HepG2 (cell line): ENCODE data around the gene ZBP1. TPM values are rescaled to one million over a fixed set of nuclear protein-coding genes. Genes with fewer than 3 reads are reported as not detected.

Experiments used
- ARID3A ChIP-seq: IDR thresholded peaks from 2 replicates; pipeline ENCODE4 v1.6.1; 2012; ENCODE audit warnings: low read depth, low read length, improper control_type of control experiment
- CHCHD3 ChIP-seq: sonication (generic); formaldehyde crosslinking; IDR thresholded peaks from 2 replicates; pipeline ENCODE4 v1.8.0; 2022; ENCODE audit warnings: mild to moderate bottlenecking, missing genetic modification reagents, moderate library complexity
- CHD4 ChIP-seq: fragments of 200-600 bp; sonication (generic); IDR thresholded peaks from 2 replicates; pipeline ENCODE4 v1.7.0; 2017; ENCODE audit warnings: mild to moderate bottlenecking, low read length, borderline replicate concordance
- FOSL1 ChIP-seq: sonication (generic); formaldehyde crosslinking; IDR thresholded peaks from 2 replicates; pipeline ENCODE4 v1.9.0; 2021; ENCODE audit warnings: missing genetic modification reagents, borderline replicate concordance
- HNRNPUL1 ChIP-seq: fragments of 200-400 bp; formaldehyde crosslinking; IDR thresholded peaks from 2 replicates; pipeline ENCODE4 v1.6.1; 2017; ENCODE audit warnings: low read depth, mild to moderate bottlenecking, low read length, moderate library complexity
- HOXA5 ChIP-seq: sonication (generic); formaldehyde crosslinking; IDR thresholded peaks from 2 replicates; pipeline ENCODE4 v1.4.0; 2020; ENCODE audit warnings: missing genetic modification reagents
- JARID2 ChIP-seq: sonication (generic); formaldehyde crosslinking; IDR thresholded peaks from 2 replicates; pipeline ENCODE4 v1.8.1; 2023; ENCODE audit warnings: missing genetic modification reagents, inconsistent platforms; ENCODE audit not compliant: insufficient replicate concordance
- KDM1A ChIP-seq: IDR thresholded peaks from 2 replicates; pipeline ENCODE4 v1.6.1; 2016; ENCODE audit warnings: missing compliant biosample characterization
- KMT2B ChIP-seq: IDR thresholded peaks from 2 replicates; pipeline ENCODE4 v1.6.1; 2016; ENCODE audit warnings: missing genetic modification reagents, missing compliant biosample characterization
- MATR3 ChIP-seq: sonication (generic); formaldehyde crosslinking; IDR thresholded peaks from 2 replicates; pipeline ENCODE4 v1.4.0; 2020; ENCODE audit warnings: missing genetic modification reagents
- MXD3 ChIP-seq: IDR thresholded peaks from 2 replicates; pipeline ENCODE4 v1.6.1; 2016; ENCODE audit warnings: mild to moderate bottlenecking, missing biosample characterization, missing genetic modification reagents
- PAWR ChIP-seq: sonication (generic); formaldehyde crosslinking; IDR thresholded peaks from 2 replicates; pipeline ENCODE4 v1.4.0; 2020; ENCODE audit warnings: missing genetic modification reagents, mild to moderate bottlenecking, borderline replicate concordance
- PHF21A ChIP-seq: sonication (generic); formaldehyde crosslinking; IDR thresholded peaks from 2 replicates; pipeline ENCODE4 v1.5.0; 2020; ENCODE audit warnings: mild to moderate bottlenecking, missing genetic modification reagents
- PHF5A ChIP-seq: IDR thresholded peaks from one replicate; pipeline ENCODE4 v1.6.1; 2018; ENCODE audit warnings: low read depth, missing genetic modification reagents; ENCODE audit not compliant: unreplicated experiment
- PHF8 ChIP-seq: sonication (generic); formaldehyde crosslinking; IDR thresholded peaks from 2 replicates; pipeline ENCODE4 v1.5.0; 2020; ENCODE audit warnings: missing genetic modification reagents
- SIX4 ChIP-seq: sonication (generic); formaldehyde crosslinking; IDR thresholded peaks from 2 replicates; pipeline ENCODE4 v1.4.0; 2020; ENCODE audit warnings: missing genetic modification reagents
- ZNF232 ChIP-seq: sonication (generic); formaldehyde crosslinking; IDR thresholded peaks from 2 replicates; pipeline ENCODE4 v1.4.0; 2020; ENCODE audit warnings: missing genetic modification reagents, borderline replicate concordance
- ZNF24 ChIP-seq: fragments of 450-650 bp; IDR thresholded peaks from 2 replicates; pipeline ENCODE4 v1.6.1; 2017; ENCODE audit warnings: antibody characterized with exemption, mild to moderate bottlenecking
- ZNF33B ChIP-seq: sonication (generic); formaldehyde crosslinking; IDR thresholded peaks from 2 replicates; pipeline ENCODE4 v1.5.1; 2020; ENCODE audit warnings: mild to moderate bottlenecking, missing genetic modification reagents
- ZNF761 ChIP-seq: sonication (generic); formaldehyde crosslinking; conservative IDR thresholded peaks from 2 replicates; pipeline ENCODE4 v1.4.0; 2020; ENCODE audit warnings: mild to moderate bottlenecking, missing genetic modification reagents
- ZNF776 ChIP-seq: sonication (generic); formaldehyde crosslinking; IDR thresholded peaks from 2 replicates; pipeline ENCODE4 v1.4.0; 2020; ENCODE audit warnings: mild to moderate bottlenecking, missing genetic modification reagents
- polyA plus RNA-seq, 8 experiments: library from polyadenylated mRNA; depleted of rRNA in 3 of 8; stranded (reverse) in 7 of 8; unstranded in 1 of 8; fragments of >200 nt; fragmentation: Illumina TruSeq in 4 of 8; extraction: Trizol in 4 of 8; gene quantifications; 2 replicates each; pipeline versions ENCODE4 v1.2.1 to v1.2.3, GENCODE V29; 2011 to 2016; ENCODE audit warnings: low read depth in 4 of 8, missing spikeins in 1 of 8, mixed read lengths in 1 of 8; ENCODE audit not compliant: insufficient read depth in 1 of 8
- total RNA-seq, 5 experiments: library from RNA; depleted of rRNA; stranded (reverse); fragments of >200 nt; fragmentation: Illumina TruSeq; extraction: Trizol; gene quantifications; 2 replicates each; pipeline ENCODE4 v1.2.3, GENCODE V29; 2016; ENCODE audit warnings: low read depth in 1 of 5
- TF ChIP-seq, protein P1 (sequence below): sonication (generic); formaldehyde crosslinking; IDR thresholded peaks from 2 replicates; pipeline ENCODE4 v1.5.1; 2020; ENCODE audit warnings: mild to moderate bottlenecking, missing genetic modification reagents, moderate library complexity
- TF ChIP-seq, protein P2 (sequence below): sonication (generic); formaldehyde crosslinking; IDR thresholded peaks from 2 replicates; pipeline ENCODE4 v1.4.0; 2020; ENCODE audit warnings: low read depth, mild to moderate bottlenecking, missing genetic modification reagents
- TF ChIP-seq, protein P3 (sequence below): sonication (generic); formaldehyde crosslinking; IDR thresholded peaks from 2 replicates; pipeline ENCODE4 v1.4.0; 2020; ENCODE audit warnings: missing genetic modification reagents

Gene ZBP1
- total and polyA plus RNA-seq, 2 of the 13 experiments (the other 11 are each of a cell fraction or from before 2014, with no cell fraction given) = not detected

GRCh38 chr20:57589123-57589727 is 31.0 kb downstream of the ZBP1 start (continued):
- TF ChIP-seq ARID3A = no peak
- no peak for TF ChIP-seq ZNF761 (CRISPR knock-in tag)
- no peak for TF ChIP-seq KMT2B
- no peak for TF ChIP-seq MXD3 (CRISPR knock-in tag)
- no peak for TF ChIP-seq ZNF232 (CRISPR knock-in tag)
- no peak for TF ChIP-seq ZNF24
- TF ChIP-seq PHF8 (CRISPR knock-in tag) = no peak
- no peak for TF ChIP-seq MATR3 (CRISPR knock-in tag)
- TF ChIP-seq HOXA5 (CRISPR knock-in tag) = no peak
- no peak for TF ChIP-seq SIX4 (CRISPR knock-in tag)
- peak; percentile 14; the same call in 1 of the 2 replicates for TF ChIP-seq CHCHD3 (CRISPR knock-in tag)
- peak; percentile 27; the same call in 1 of the 2 replicates for TF ChIP-seq CHD4
- TF ChIP-seq, protein P1, sequence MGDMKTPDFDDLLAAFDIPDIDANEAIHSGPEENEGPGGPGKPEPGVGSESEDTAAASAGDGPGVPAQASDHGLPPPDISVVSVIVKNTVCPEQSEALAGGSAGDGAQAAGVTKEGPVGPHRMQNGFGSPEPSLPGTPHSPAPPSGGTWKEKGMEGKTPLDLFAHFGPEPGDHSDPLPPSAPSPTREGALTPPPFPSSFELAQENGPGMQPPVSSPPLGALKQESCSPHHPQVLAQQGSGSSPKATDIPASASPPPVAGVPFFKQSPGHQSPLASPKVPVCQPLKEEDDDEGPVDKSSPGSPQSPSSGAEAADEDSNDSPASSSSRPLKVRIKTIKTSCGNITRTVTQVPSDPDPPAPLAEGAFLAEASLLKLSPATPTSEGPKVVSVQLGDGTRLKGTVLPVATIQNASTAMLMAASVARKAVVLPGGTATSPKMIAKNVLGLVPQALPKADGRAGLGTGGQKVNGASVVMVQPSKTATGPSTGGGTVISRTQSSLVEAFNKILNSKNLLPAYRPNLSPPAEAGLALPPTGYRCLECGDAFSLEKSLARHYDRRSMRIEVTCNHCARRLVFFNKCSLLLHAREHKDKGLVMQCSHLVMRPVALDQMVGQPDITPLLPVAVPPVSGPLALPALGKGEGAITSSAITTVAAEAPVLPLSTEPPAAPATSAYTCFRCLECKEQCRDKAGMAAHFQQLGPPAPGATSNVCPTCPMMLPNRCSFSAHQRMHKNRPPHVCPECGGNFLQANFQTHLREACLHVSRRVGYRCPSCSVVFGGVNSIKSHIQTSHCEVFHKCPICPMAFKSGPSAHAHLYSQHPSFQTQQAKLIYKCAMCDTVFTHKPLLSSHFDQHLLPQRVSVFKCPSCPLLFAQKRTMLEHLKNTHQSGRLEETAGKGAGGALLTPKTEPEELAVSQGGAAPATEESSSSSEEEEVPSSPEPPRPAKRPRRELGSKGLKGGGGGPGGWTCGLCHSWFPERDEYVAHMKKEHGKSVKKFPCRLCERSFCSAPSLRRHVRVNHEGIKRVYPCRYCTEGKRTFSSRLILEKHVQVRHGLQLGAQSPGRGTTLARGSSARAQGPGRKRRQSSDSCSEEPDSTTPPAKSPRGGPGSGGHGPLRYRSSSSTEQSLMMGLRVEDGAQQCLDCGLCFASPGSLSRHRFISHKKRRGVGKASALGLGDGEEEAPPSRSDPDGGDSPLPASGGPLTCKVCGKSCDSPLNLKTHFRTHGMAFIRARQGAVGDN (CRISPR knock-in tag) = no peak
- TF ChIP-seq ZNF776 (CRISPR knock-in tag) = no peak
- TF ChIP-seq KDM1A (CRISPR knock-in tag) = 0 out of 2 replicates have a peak, but pooled peaks have one; percentile 9
- TF ChIP-seq ZNF33B (CRISPR knock-in tag) = no peak
- TF ChIP-seq PHF5A (CRISPR knock-in tag) = peak; percentile 5
- no peak for TF ChIP-seq JARID2 (CRISPR knock-in tag)
- TF ChIP-seq PHF21A (CRISPR knock-in tag) = no peak
- no peak for TF ChIP-seq HNRNPUL1
- TF ChIP-seq, protein P2, sequence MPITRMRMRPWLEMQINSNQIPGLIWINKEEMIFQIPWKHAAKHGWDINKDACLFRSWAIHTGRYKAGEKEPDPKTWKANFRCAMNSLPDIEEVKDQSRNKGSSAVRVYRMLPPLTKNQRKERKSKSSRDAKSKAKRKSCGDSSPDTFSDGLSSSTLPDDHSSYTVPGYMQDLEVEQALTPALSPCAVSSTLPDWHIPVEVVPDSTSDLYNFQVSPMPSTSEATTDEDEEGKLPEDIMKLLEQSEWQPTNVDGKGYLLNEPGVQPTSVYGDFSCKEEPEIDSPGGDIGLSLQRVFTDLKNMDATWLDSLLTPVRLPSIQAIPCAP (CRISPR knock-in tag) = no peak
- TF ChIP-seq, protein P3, sequence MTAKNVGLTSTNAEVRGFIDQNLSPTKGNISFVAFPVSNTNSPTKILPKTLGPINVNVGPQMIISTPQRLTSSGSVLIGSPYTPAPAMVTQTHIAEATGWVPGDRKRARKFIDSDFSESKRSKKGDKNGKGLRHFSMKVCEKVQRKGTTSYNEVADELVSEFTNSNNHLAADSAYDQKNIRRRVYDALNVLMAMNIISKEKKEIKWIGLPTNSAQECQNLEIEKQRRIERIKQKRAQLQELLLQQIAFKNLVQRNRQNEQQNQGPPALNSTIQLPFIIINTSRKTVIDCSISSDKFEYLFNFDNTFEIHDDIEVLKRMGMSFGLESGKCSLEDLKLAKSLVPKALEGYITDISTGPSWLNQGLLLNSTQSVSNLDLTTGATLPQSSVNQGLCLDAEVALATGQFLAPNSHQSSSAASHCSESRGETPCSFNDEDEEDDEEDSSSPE (CRISPR knock-in tag) = no peak
- TF ChIP-seq PAWR (CRISPR knock-in tag) = no peak
- no peak for TF ChIP-seq FOSL1 (CRISPR knock-in tag)
